Tibial artery (tissue), 4 donors: Measurements from ENCODE around the gene PRM2.
A peak's percentile ranks its signal among the peaks of the same experiment; 100 is the strongest.

Experiments
- DNase-seq, 2 donors: peaks; one replicate each; pipeline ENCODE4 v3.0.0-alpha.2; 2019
- H3K27ac ChIP-seq, 2 donors: fragments of 200-600 bp; sonication (generic) in 1 of 2; 1 replicate in 1 of 2; 2 replicates in 1 of 2; pipeline ENCODE4 v1.5.1; 2018 to 2019; ENCODE audit warnings: mild to moderate bottlenecking in 1 of 2
- H3K27me3 ChIP-seq, 2 donors: fragments of 200-600 bp; sonication (generic) in 1 of 2; one replicate each; pipeline versions ENCODE4 v1.5.1 to v1.6.0; 2016 to 2019
- H3K36me3 ChIP-seq, 3 donors: fragments of 200-600 bp; sonication (generic) in 2 of 3; one replicate each; pipeline ENCODE4 v1.5.1; 2016 to 2019; ENCODE audit warnings: mild to moderate bottlenecking in 2 of 3
- H3K4me1 ChIP-seq, 4 donors: fragments of 200-600 bp; sonication (generic) in 2 of 4; 1 replicate in 3 of 4; 2 replicates in 1 of 4; pipeline ENCODE4 v1.5.1; 2016 to 2019
- H3K4me3 ChIP-seq, 2 donors: fragments of 200-600 bp; sonication (generic) in 1 of 2; 1 replicate in 1 of 2; 2 replicates in 1 of 2; pipeline ENCODE4 v1.5.1; 2018 to 2019; ENCODE audit warnings: mild to moderate bottlenecking in 2 of 2
- H3K9me3 ChIP-seq, 3 donors: fragments of 200-600 bp; sonication (generic) in 1 of 3; one replicate each; pipeline ENCODE4 v1.5.1; 2016 to 2019
- CTCF ChIP-seq, 2 experiments: fragments of 200-600 bp in 1 of 2; fragments of 450-650 bp in 1 of 2; IDR thresholded peaks; one replicate each; pipeline ENCODE4 v1.5.1; 2017 to 2019; ENCODE audit warnings: antibody characterized with exemption in 2 of 2, mild to moderate bottlenecking in 1 of 2, moderate library complexity in 1 of 2
- intact Hi-C: fragments of 100-400 bp; cut with DNase I; formaldehyde crosslinking; loops from one replicate; pipeline ENCODE4 v1.15.0; 2023; ENCODE audit warnings: low total_unique reads

The PRM2 gene

GRCh38 chr16:11298143-11298900 is 22.0 kb upstream of the PRM2 start:
- Histone ChIP-seq H3K4me1 (peaks cover 0 to 17% (median 10%) of the 10 kb centered on the region in 4 donors), H3K4me3 (no peak overlapping the region), H3K27ac (no peak overlapping the region), H3K9me3 (no peaks in the 10 kb centered on the region), H3K36me3 (no peaks in the 10 kb centered on the region), H3K27me3 (no peaks in the 10 kb centered on the region)
- TF ChIP-seq CTCF (IDR thresholded peaks at IDR 0.05) = no peak
- intact Hi-C loops = no loop called here
- DNase-seq = no peak

- no peak overlapping the region for H3K27ac ChIP-seq
- peak; percentile 68 to 92 for DNase-seq
- intact Hi-C loops = no loop called here
- peak; percentile 37 to 43 for TF ChIP-seq CTCF (IDR thresholded peaks at IDR 0.05)
- no peaks in the 10 kb centered on the region for H3K27me3 ChIP-seq
- H3K36me3 ChIP-seq = no peaks in the 10 kb centered on the region
- H3K4me3 ChIP-seq = peak overlapping the region; percentile 14 to 35
- peaks cover 0 to 17% (median 10%) of the 10 kb centered on the region in 4 donors for H3K4me1 ChIP-seq
- H3K9me3 ChIP-seq = no peaks in the 10 kb centered on the region
These were observed 21.3 kb upstream of the PRM2 start for GRCh38 chr16:11297492-11298142.

GRCh38 chr16:11296706-11297491 is 20.6 kb upstream of the PRM2 start:
- Histone ChIP-seq H3K9me3 (no peaks in the 10 kb centered on the region), H3K27me3 (no peaks in the 10 kb centered on the region), H3K4me3 (peak overlapping the region in 1 of 2 donors; percentile 35), H3K4me1 (peaks cover 0 to 17% (median 10%) of the 10 kb centered on the region in 4 donors), H3K27ac (no peak overlapping the region), H3K36me3 (no peaks in the 10 kb centered on the region)
- DNase-seq = no peak
- intact Hi-C loops = no loop called here
- TF ChIP-seq CTCF (IDR thresholded peaks at IDR 0.05) = no peak

GRCh38 chr16:11296351-11296705 is 20.0 kb upstream of the PRM2 start:
- TF ChIP-seq CTCF (IDR thresholded peaks at IDR 0.05) = no peak
- Histone ChIP-seq H3K4me1 (peaks cover 0 to 17% (median 10%) of the 10 kb centered on the region in 4 donors), H3K27ac (no peak overlapping the region), H3K27me3 (no peaks in the 10 kb centered on the region), H3K9me3 (no peaks in the 10 kb centered on the region), H3K36me3 (no peaks in the 10 kb centered on the region), H3K4me3 (no peak overlapping the region)
- no peak for DNase-seq
- intact Hi-C loops = no loop called here

- no peak overlapping the region for H3K27ac ChIP-seq
- no peaks in the 10 kb centered on the region for H3K27me3 ChIP-seq
- H3K36me3 ChIP-seq = no peaks in the 10 kb centered on the region
- intact Hi-C loops = no loop called here
- H3K9me3 ChIP-seq = no peaks in the 10 kb centered on the region
- TF ChIP-seq CTCF (IDR thresholded peaks at IDR 0.05) = no peak
- DNase-seq = no peak
- H3K4me3 ChIP-seq = no peak overlapping the region
- peaks cover 0 to 17% (median 10%) of the 10 kb centered on the region in 4 donors for H3K4me1 ChIP-seq
These were observed 19.4 kb upstream of the PRM2 start for GRCh38 chr16:11295672-11296071.
